HG03108 (cell line): ENCODE measurements around the gene UROC1.

ENCODE experiments used
- ATAC-seq: cut with Tn5 transposase; IDR thresholded peaks from one replicate; pipeline ENCODE4 v1.9.1; 2021; ENCODE audit warnings: moderate library complexity; ENCODE audit not compliant: unreplicated experiment

Gene UROC1

GRCh38 chr3:126446301-126446700, 71.3 kb downstream of the UROC1 start:
- no peak for ATAC-seq

GRCh38 chr3:126445506-126445905, 72.1 kb downstream of the UROC1 start:
- no peak for ATAC-seq

GRCh38 chr3:126442856-126443242, 74.7 kb downstream of the UROC1 start:
- no peak for ATAC-seq

- no peak for ATAC-seq
Measured at GRCh38 chr3:126442094-126442855, 75.3 kb downstream of the UROC1 start.

GRCh38 chr3:126441256-126441880, 76.2 kb downstream of the UROC1 start:
- ATAC-seq, result no peak

- ATAC-seq, result no peak
Measured at GRCh38 chr3:126440709-126440995, 76.9 kb downstream of the UROC1 start.

GRCh38 chr3:126439968-126440708, 77.4 kb downstream of the UROC1 start:
- ATAC-seq, result no peak

GRCh38 chr3:126439346-126439967, 78.1 kb downstream of the UROC1 start:
- no peak for ATAC-seq

- no peak for ATAC-seq
Measured at GRCh38 chr3:126438746-126439145, 78.8 kb downstream of the UROC1 start.

- ATAC-seq, result no peak
Measured at GRCh38 chr3:126438186-126438585, 79.4 kb downstream of the UROC1 start.

- no peak for ATAC-seq
Measured at GRCh38 chr3:126436826-126437717, 80.5 kb downstream of the UROC1 start.

- ATAC-seq, result no peak
Measured at GRCh38 chr3:126435456-126436315, 81.9 kb downstream of the UROC1 start.

GRCh38 chr3:126434931-126435411, 82.6 kb downstream of the UROC1 start:
- no peak for ATAC-seq

- ATAC-seq, result no peak
Measured at GRCh38 chr3:126434264-126434590, 83.3 kb downstream of the UROC1 start.

GRCh38 chr3:126433496-126434263, 83.9 kb downstream of the UROC1 start:
- no peak for ATAC-seq

- ATAC-seq, result no peak
Measured at GRCh38 chr3:126433105-126433430, 84.5 kb downstream of the UROC1 start.

GRCh38 chr3:126432361-126433104, 85.0 kb downstream of the UROC1 start:
- ATAC-seq, result no peak
